ENCODE data around the gene COG7.

COG7 gene

DNA sequence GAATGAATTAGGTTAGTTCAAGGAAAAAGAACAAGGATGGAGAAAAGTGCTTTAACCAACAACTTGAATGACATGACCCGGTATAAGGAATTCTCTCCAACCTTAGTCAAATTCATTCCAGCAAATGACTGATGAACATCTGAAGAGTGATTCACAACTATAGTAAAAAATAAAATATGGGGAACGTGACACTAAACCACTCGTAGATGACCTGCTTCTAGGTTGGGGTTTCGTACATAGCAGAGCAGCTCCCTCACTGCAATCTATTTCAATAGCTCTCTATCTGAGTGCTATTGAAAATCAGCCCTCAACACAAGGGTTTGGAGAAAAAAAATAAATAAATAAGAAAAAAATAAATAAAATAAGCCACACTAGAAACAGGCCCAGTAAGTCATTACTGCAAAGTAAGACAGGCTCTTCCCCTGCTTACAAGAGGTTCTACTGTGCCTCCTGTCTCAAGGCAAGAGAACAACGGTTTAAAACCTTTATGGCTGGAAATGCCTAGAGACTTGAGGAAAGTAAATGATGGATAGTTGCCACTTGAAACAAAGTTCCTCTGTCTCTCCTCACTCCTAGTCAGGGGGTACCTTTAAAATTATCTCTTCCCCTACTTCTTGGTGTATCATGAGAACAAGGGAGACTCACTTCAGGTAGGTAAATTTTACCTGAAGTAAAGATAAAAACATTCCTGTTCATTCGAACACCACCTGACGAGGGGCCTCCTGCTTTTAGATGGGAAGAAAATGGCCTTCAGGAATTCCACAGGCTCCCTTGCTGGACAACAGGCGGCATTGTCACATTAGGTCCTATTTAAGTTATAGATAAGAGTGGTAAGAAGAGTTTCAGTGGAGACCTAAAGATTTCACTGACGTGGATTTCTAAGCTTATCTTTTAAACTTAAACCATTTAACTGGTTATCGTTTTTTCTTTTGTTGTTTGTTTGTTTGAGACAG is 20.5 kb downstream of the COG7 start:
- DNase-seq: no peak
- H3K36me3 ChIP-seq (replicated peaks): peaks cover 38% of the 10 kb centered on the region
- no peaks in the 10 kb centered on the region for H3K27me3 ChIP-seq (replicated peaks)
- in situ Hi-C loops (cut with HindIII; ENCODE audit: low pct_ligation_motif_present, low sequenced_read_pairs): no loop called here
- no peak overlapping the region for H3K4me3 ChIP-seq (ENCODE audit: low read depth, low read length)
- TF ChIP-seq, protein P1, sequence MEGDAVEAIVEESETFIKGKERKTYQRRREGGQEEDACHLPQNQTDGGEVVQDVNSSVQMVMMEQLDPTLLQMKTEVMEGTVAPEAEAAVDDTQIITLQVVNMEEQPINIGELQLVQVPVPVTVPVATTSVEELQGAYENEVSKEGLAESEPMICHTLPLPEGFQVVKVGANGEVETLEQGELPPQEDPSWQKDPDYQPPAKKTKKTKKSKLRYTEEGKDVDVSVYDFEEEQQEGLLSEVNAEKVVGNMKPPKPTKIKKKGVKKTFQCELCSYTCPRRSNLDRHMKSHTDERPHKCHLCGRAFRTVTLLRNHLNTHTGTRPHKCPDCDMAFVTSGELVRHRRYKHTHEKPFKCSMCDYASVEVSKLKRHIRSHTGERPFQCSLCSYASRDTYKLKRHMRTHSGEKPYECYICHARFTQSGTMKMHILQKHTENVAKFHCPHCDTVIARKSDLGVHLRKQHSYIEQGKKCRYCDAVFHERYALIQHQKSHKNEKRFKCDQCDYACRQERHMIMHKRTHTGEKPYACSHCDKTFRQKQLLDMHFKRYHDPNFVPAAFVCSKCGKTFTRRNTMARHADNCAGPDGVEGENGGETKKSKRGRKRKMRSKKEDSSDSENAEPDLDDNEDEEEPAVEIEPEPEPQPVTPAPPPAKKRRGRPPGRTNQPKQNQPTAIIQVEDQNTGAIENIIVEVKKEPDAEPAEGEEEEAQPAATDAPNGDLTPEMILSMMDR (IDR thresholded peaks at IDR 0.05; ENCODE audit: low read depth, low read length, missing control alignments): peak; percentile 54
- no peak overlapping the region for H3K27ac ChIP-seq

DNA sequence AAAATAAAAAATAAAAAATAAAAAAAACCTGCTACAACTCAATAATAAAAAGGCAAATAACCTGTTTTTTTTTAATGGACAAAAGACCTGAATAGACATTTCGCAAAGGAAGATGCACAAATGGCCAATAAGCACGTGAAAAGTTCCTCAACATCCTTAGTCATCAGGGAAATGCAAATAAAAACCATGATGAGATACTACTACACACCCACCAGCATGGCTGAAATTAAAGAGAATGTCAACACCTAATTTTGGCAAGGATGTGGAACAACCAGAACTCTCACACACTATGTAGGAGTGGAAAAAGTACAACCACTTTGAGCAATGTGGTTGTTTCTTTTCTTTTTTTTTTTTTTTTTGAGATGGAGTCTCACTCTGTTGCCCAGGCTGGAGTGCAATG is 24.6 kb downstream of the COG7 start:
- Histone ChIP-seq H3K36me3 (replicated peaks) (peaks cover 27% of the 10 kb centered on the region), H3K27me3 (replicated peaks) (no peaks in the 10 kb centered on the region), H3K27ac (no peak overlapping the region), H3K4me3 (ENCODE audit: low read depth, low read length) (no peak overlapping the region)
- TF ChIP-seq, protein P1 (IDR thresholded peaks at IDR 0.05; ENCODE audit: low read depth, low read length, missing control alignments): no peak
- DNase-seq: no peak
- in situ Hi-C loops (cut with HindIII; ENCODE audit: low pct_ligation_motif_present, low sequenced_read_pairs): no loop called here

DNA sequence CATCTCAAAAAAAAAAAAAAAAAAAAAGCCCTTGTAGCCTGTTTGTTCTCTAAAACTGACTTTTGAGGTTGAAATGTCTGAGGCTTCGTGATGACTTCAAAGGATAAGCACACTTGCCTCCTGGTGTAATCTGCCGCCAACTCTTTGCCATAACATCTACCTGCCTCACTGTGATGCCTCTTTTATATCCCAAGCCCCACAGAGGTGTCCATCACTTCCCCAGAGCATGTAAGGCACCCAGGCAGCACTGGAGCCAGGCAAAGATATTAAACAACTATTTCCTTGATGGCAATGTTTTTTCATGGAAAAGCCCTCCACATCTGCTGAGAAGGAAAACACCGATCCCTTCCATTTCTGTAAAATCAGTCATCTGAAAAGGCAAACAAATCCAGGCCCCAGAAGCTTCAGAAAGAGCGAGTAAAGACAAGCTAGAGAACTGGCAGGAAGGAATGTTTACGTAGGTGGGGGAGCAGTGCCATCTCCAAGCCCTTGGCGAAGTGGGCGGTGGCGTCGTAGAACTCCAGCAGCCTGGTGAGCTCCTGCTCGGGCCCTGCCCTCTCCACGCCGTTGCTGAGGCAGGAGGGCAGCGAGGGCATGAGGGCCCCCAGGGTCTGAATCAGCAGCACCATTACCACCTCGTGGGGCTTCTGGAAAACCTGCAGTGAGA is 28.6 kb downstream of the COG7 start:
- no peak overlapping the region for H3K4me3 ChIP-seq (ENCODE audit: low read depth, low read length)
- TF ChIP-seq, protein P1 (IDR thresholded peaks at IDR 0.05; ENCODE audit: low read depth, low read length, missing control alignments): no peak
- no peak overlapping the region for H3K27ac ChIP-seq
- H3K36me3 ChIP-seq (replicated peaks): peaks cover 3% of the 10 kb centered on the region
- in situ Hi-C loops (cut with HindIII; ENCODE audit: low pct_ligation_motif_present, low sequenced_read_pairs): no loop called here
- DNase-seq: no peak
- H3K27me3 ChIP-seq (replicated peaks): no peaks in the 10 kb centered on the region

DNA sequence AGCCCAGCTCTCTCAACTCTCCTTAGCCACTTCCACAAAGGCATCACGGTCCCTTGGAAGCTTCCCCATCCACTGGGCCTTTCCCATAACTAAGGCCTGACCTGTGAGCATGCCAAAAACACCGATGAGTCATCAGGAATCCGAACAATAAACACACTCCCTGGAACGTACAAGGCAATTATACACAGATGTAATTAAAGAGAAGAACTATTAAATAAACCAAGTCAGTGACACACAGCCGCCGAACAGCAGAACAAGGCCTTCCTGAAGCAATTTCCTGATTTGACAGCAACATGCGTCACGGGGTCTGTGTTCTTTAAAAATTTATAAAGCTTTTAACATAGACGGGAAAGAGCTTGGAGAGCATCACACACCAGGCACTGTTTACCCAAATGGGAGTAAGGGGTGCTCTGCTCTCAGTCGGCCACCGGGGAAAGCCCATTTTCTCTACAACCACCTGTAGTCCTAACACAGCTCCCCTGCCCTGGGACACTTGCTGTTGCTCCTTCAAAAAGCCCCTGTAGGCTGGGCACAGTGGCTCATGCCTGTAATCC is 29.4 kb downstream of the COG7 start:
- DNase-seq: peak; percentile 81
- Histone ChIP-seq H3K36me3 (replicated peaks) (no peaks in the 10 kb centered on the region), H3K27ac (peak overlapping the region; percentile 21), H3K4me3 (ENCODE audit: low read depth, low read length) (no peak overlapping the region), H3K27me3 (replicated peaks) (no peaks in the 10 kb centered on the region)
- TF ChIP-seq, protein P1 (IDR thresholded peaks at IDR 0.05; ENCODE audit: low read depth, low read length, missing control alignments): peak; percentile 7
- in situ Hi-C loops (cut with HindIII; ENCODE audit: low pct_ligation_motif_present, low sequenced_read_pairs): no loop called here

DNA sequence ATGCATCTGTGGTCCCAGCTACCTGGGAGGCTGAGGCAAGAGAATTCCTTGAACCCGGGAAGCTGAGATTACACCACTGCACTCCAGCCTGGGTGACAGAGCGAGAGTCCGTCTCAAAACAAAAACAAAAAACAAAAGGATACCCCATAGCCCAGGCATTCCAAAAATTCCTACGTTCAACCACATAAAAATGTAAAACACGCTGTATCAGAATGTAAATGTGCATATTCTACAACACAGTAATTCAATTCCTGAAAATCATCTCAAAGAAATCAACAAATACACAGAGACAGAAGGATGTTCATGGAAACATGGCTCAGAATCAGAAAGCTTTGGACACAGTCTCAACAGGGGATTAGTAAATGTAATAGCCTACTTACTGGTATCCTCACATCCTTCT is 33.0 kb downstream of the COG7 start:
- TF ChIP-seq, protein P1 (IDR thresholded peaks at IDR 0.05; ENCODE audit: low read depth, low read length, missing control alignments): no peak
- H3K36me3 ChIP-seq (replicated peaks): peaks cover 14% of the 10 kb centered on the region
- in situ Hi-C loops (cut with HindIII; ENCODE audit: low pct_ligation_motif_present, low sequenced_read_pairs): no loop called here
- no peak overlapping the region for H3K27ac ChIP-seq
- H3K4me3 ChIP-seq (ENCODE audit: low read depth, low read length): no peak overlapping the region
- no peaks in the 10 kb centered on the region for H3K27me3 ChIP-seq (replicated peaks)
- peak; percentile 29 for DNase-seq

All from brain microvascular endothelial cell (primary cell).